Measurements from ENCODE around the gene RNLS.
"Not testable (repeated sequence)": the region's sequence is repeated elsewhere in the genome, so short reads cannot be mapped to it uniquely, and the experiment has no call there.

Gene RNLS

DNA sequence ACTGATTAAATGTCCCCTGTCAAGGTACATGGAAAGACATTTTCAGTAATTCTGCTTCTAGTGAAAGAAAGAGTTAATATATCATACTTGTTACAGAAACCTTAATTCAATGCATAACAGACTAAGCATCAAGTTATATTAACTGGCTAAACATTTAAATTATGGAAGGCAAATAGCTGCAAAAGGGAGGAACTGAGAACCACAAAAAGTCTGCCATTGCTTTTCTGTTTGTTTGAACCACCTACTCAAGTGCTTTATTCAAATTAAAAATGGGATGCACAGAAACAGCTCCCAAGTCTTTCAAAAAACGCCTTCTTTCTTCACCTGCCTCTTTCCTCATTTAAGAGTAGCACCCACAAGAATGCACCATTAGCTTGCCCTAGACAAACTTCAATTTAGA, 271.9 kb downstream of the RNLS start:
- Histone ChIP-seq H2AFZ (no peak overlapping the region), H3K36me3 (ENCODE audit: control insufficient read depth, insufficient read depth, low read length) (no peaks in the 10 kb centered on the region), H3K9me3 (ENCODE audit: control insufficient read depth, low read length) (no peaks in the 10 kb centered on the region), H3K4me2 (ENCODE audit: low read length) (no peak overlapping the region), H3K4me3 (ENCODE audit: low read depth, low read length) (no peak overlapping the region), H3K9ac (no peak overlapping the region), H3K4me1 (no peaks in the 10 kb centered on the region), H3K27me3 (ENCODE audit: control insufficient read depth, insufficient read depth, low read length) (no peaks in the 10 kb centered on the region), H3K27ac (no peak overlapping the region), H3K79me2 (no peaks in the 10 kb centered on the region)
- TF ChIP-seq, protein P1, sequence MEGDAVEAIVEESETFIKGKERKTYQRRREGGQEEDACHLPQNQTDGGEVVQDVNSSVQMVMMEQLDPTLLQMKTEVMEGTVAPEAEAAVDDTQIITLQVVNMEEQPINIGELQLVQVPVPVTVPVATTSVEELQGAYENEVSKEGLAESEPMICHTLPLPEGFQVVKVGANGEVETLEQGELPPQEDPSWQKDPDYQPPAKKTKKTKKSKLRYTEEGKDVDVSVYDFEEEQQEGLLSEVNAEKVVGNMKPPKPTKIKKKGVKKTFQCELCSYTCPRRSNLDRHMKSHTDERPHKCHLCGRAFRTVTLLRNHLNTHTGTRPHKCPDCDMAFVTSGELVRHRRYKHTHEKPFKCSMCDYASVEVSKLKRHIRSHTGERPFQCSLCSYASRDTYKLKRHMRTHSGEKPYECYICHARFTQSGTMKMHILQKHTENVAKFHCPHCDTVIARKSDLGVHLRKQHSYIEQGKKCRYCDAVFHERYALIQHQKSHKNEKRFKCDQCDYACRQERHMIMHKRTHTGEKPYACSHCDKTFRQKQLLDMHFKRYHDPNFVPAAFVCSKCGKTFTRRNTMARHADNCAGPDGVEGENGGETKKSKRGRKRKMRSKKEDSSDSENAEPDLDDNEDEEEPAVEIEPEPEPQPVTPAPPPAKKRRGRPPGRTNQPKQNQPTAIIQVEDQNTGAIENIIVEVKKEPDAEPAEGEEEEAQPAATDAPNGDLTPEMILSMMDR (IDR thresholded peaks at IDR 0.05) = no peak

GRCh38 chr10:88309365-88309764, 273.8 kb downstream of the RNLS start:
- Histone ChIP-seq H3K4me2 (ENCODE audit: low read length) (no peak overlapping the region), H3K79me2 (no peaks in the 10 kb centered on the region), H3K4me3 (ENCODE audit: low read depth, low read length) (no peak overlapping the region), H2AFZ (no peak overlapping the region), H3K9ac (no peak overlapping the region), H3K27ac (no peak overlapping the region), H3K27me3 (ENCODE audit: control insufficient read depth, insufficient read depth, low read length) (no peaks in the 10 kb centered on the region), H3K9me3 (ENCODE audit: control insufficient read depth, low read length) (no peaks in the 10 kb centered on the region), H3K4me1 (no peaks in the 10 kb centered on the region), H3K36me3 (ENCODE audit: control insufficient read depth, insufficient read depth, low read length) (no peaks in the 10 kb centered on the region)
- TF ChIP-seq, protein P1 (IDR thresholded peaks at IDR 0.05) = no peak

GRCh38 chr10:88308361-88308760, 274.8 kb downstream of the RNLS start:
- not testable (repeated sequence) for H3K79me2 ChIP-seq; H3K27me3 ChIP-seq (ENCODE audit: control insufficient read depth, insufficient read depth, low read length); H3K4me3 ChIP-seq (ENCODE audit: low read depth, low read length); H3K27ac ChIP-seq; H2AFZ ChIP-seq; H3K9ac ChIP-seq; H3K4me2 ChIP-seq (ENCODE audit: low read length); H3K9me3 ChIP-seq (ENCODE audit: control insufficient read depth, low read length); H3K4me1 ChIP-seq; H3K36me3 ChIP-seq (ENCODE audit: control insufficient read depth, insufficient read depth, low read length)

GRCh38 chr10:88299787-88300186, 283.3 kb downstream of the RNLS start:
- Histone ChIP-seq H3K27ac (no peak overlapping the region), H3K4me2 (ENCODE audit: low read length) (no peak overlapping the region)
- TF ChIP-seq, protein P1 (IDR thresholded peaks at IDR 0.05) = no peak

DNA sequence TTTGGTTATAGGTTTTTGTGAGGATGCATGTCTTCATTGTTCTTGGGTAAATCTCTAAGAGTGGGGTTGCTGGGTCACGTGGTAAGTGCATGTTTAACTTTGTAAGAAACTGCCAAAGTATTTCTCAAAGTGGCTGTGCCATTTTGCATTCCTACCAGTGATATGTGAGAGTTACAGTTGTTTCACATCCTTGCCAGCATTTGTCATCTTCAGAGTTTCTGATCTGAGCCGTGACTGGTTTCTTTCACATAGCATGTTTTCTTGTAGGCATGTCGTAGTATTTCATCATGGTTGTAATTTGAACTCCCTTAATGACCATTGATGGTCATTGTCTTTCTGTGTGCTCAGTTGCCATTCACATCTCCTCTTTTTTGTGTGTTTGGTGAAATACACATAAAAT, 286.0 kb downstream of the RNLS start:
- Histone ChIP-seq H2AFZ (no peak overlapping the region), H3K27ac (no peak overlapping the region), H3K4me3 (ENCODE audit: low read depth, low read length) (no peak overlapping the region), H3K79me2 (no peaks in the 10 kb centered on the region), H3K4me1 (no peaks in the 10 kb centered on the region), H3K9ac (no peak overlapping the region), H3K27me3 (ENCODE audit: control insufficient read depth, insufficient read depth, low read length) (no peaks in the 10 kb centered on the region), H3K4me2 (ENCODE audit: low read length) (no peak overlapping the region), H3K9me3 (ENCODE audit: control insufficient read depth, low read length) (no peaks in the 10 kb centered on the region), H3K36me3 (ENCODE audit: control insufficient read depth, insufficient read depth, low read length) (no peaks in the 10 kb centered on the region)
- TF ChIP-seq, protein P1 (IDR thresholded peaks at IDR 0.05) = no peak

More at GRCh38 chr10:88299787-88300186, 283.3 kb downstream of the RNLS start:
- H3K27me3 ChIP-seq (ENCODE audit: control insufficient read depth, insufficient read depth, low read length) = no peaks in the 10 kb centered on the region
- H3K36me3 ChIP-seq (ENCODE audit: control insufficient read depth, insufficient read depth, low read length) = no peaks in the 10 kb centered on the region
- no peak overlapping the region for H2AFZ ChIP-seq
- H3K9ac ChIP-seq = no peak overlapping the region
- H3K79me2 ChIP-seq = no peaks in the 10 kb centered on the region
- H3K4me1 ChIP-seq = no peaks in the 10 kb centered on the region
- no peak overlapping the region for H3K4me3 ChIP-seq (ENCODE audit: low read depth, low read length)
- no peaks in the 10 kb centered on the region for H3K9me3 ChIP-seq (ENCODE audit: control insufficient read depth, low read length)
